Neural progenitor cell (in vitro differentiated cells): ENCODE results near the gene MBP. TPM values are rescaled to one million over a fixed set of nuclear protein-coding genes. Genes with fewer than 3 reads are reported as not detected.

Experiments
- DNase-seq: peaks from one replicate; pipeline ENCODE4 v3.0.0-alpha.2; 2016; ENCODE audit warnings: low spot score
- H2AFZ ChIP-seq: fragments of 200-600 bp; sonication (generic); replicated peaks from 2 replicates; pipeline ENCODE4 v1.6.1; 2016; ENCODE audit warnings: antibody characterized with exemption
- H3F3A ChIP-seq: fragments of 200-600 bp; sonication (generic); 2 replicates; pipeline ENCODE4 v1.6.1; 2016; ENCODE audit warnings: antibody characterized with exemption, low read depth
- H3K27ac ChIP-seq: fragments of 200-600 bp; sonication (generic); 2 replicates; pipeline ENCODE4 v1.5.1; 2016; ENCODE audit warnings: mild to moderate bottlenecking
- H3K27me3 ChIP-seq: fragments of 200-600 bp; sonication (generic); 2 replicates; pipeline ENCODE4 v1.6.1; 2016; ENCODE audit warnings: mild to moderate bottlenecking, moderate library complexity
- H3K36me3 ChIP-seq: fragments of 200-600 bp; sonication (generic); 2 replicates; pipeline ENCODE4 v1.5.1; 2016
- H3K4me1 ChIP-seq: fragments of 200-600 bp; sonication (generic); 2 replicates; pipeline ENCODE4 v1.6.1; 2016; ENCODE audit warnings: mixed run types
- H3K4me2 ChIP-seq: fragments of 200-600 bp; sonication (generic); 2 replicates; pipeline ENCODE4 v1.6.1; 2016
- H3K4me3 ChIP-seq: fragments of 200-600 bp; sonication (generic); 2 replicates; pipeline ENCODE4 v1.5.1; 2016
- H3K79me2 ChIP-seq: fragments of 200-600 bp; sonication (generic); 2 replicates; pipeline ENCODE4 v1.6.1; 2016; ENCODE audit warnings: low read depth
- H3K9ac ChIP-seq: fragments of 200-600 bp; sonication (generic); 2 replicates; pipeline ENCODE4 v1.6.1; 2016
- H3K9me3 ChIP-seq: fragments of 200-600 bp; sonication (generic); 2 replicates; pipeline ENCODE4 v1.5.1; 2016; ENCODE audit warnings: low read depth
- H4K20me1 ChIP-seq: fragments of 200-600 bp; sonication (generic); 2 replicates; pipeline ENCODE4 v1.6.1; 2016; ENCODE audit warnings: low read depth
- H3K27ac Mint-ChIP-seq: 3 replicates; pipeline ENCODE4 v1.8.0; 2021; ENCODE audit warnings: mixed read lengths
- H3K27me3 Mint-ChIP-seq: 2 replicates; pipeline ENCODE4 v1.8.0; 2022; ENCODE audit warnings: low read depth, mild to moderate bottlenecking, inconsistent platforms, moderate library complexity, mixed read lengths; ENCODE audit not compliant: insufficient read depth
- H3K36me3 Mint-ChIP-seq: 3 replicates; pipeline ENCODE4 v1.8.0; 2021; ENCODE audit warnings: mixed read lengths
- H3K4me1 Mint-ChIP-seq: 3 replicates; pipeline ENCODE4 v1.8.0; 2021; ENCODE audit warnings: mixed read lengths
- H3K4me3 Mint-ChIP-seq: 3 replicates; pipeline ENCODE4 v1.8.0; 2021; ENCODE audit warnings: mild to moderate bottlenecking, moderate library complexity, mixed read lengths
- H3K9me3 Mint-ChIP-seq: 3 replicates; pipeline ENCODE4 v1.8.0; 2020; ENCODE audit warnings: mixed read lengths
- CTCF ChIP-seq: fragments of 200-600 bp; sonication (generic); IDR thresholded peaks from 2 replicates; pipeline ENCODE4 v1.5.1; 2017; ENCODE audit warnings: antibody characterized with exemption, mild to moderate bottlenecking
- EZH2 ChIP-seq: fragments of 200-600 bp; sonication (generic); IDR thresholded peaks from 2 replicates; pipeline ENCODE4 v1.6.1; 2017; ENCODE audit warnings: antibody characterized with exemption, mild to moderate bottlenecking, moderate library complexity
- EZH2phosphoT487 ChIP-seq: fragments of 200-600 bp; sonication (generic); IDR thresholded peaks from 2 replicates; pipeline ENCODE4 v1.6.1; 2017; ENCODE audit warnings: antibody characterized with exemption
- total RNA-seq: library from RNA; depleted of rRNA; stranded (reverse); fragments of >200 nt; gene quantifications from 2 replicates; pipeline ENCODE4 v1.2.3, GENCODE V29; 2015; ENCODE audit warnings: low replicate concordance

MBP gene
- total RNA-seq, 1 donor from 2014 or later: 0.64 TPM

GRCh38 chr18:77090546-77091174, 41.9 kb downstream of the MBP start:
- H3K4me3 ChIP-seq: no peak overlapping the region
- H3K79me2 ChIP-seq: no peaks in the 10 kb centered on the region
- H3K27me3 ChIP-seq: peaks cover 28% of the 10 kb centered on the region
- peaks cover 31% of the 10 kb centered on the region for H3K4me1 Mint-ChIP-seq
- no peaks in the 10 kb centered on the region for H3K36me3 ChIP-seq
- peaks cover 13% of the 10 kb centered on the region for H3K4me1 ChIP-seq
- H2AFZ ChIP-seq: no peak overlapping the region
- no peak overlapping the region for H3K4me3 Mint-ChIP-seq
- no peak overlapping the region for H3K27ac ChIP-seq
- no peaks in the 10 kb centered on the region for H4K20me1 ChIP-seq
- H3K9ac ChIP-seq: no peak overlapping the region
- TF ChIP-seq EZH2phosphoT487 (no peak), EZH2 (no peak), CTCF (no peak)
- peaks cover 7% of the 10 kb centered on the region for H3K9me3 Mint-ChIP-seq
- DNase-seq: no peak
- no peaks in the 10 kb centered on the region for H3K9me3 ChIP-seq
- no peak overlapping the region for H3K4me2 ChIP-seq
- H3F3A ChIP-seq: no peaks in the 10 kb centered on the region
- H3K27me3 Mint-ChIP-seq: no peaks in the 10 kb centered on the region
- no peak overlapping the region for H3K27ac Mint-ChIP-seq
- no peaks in the 10 kb centered on the region for H3K36me3 Mint-ChIP-seq

- DNase-seq: no peak
- no peaks in the 10 kb centered on the region for H3F3A ChIP-seq
- H3K79me2 ChIP-seq: no peaks in the 10 kb centered on the region
- H3K27ac ChIP-seq: no peak overlapping the region
- no peak overlapping the region for H3K4me3 ChIP-seq
- Mint-ChIP-seq H3K4me3 (no peak overlapping the region), H3K4me1 (peaks cover 36% of the 10 kb centered on the region), H3K36me3 (no peaks in the 10 kb centered on the region), H3K9me3 (peaks cover 7% of the 10 kb centered on the region), H3K27me3 (no peaks in the 10 kb centered on the region), H3K27ac (no peak overlapping the region)
- no peaks in the 10 kb centered on the region for H3K36me3 ChIP-seq
- no peak overlapping the region for H3K4me2 ChIP-seq
- no peaks in the 10 kb centered on the region for H4K20me1 ChIP-seq
- H2AFZ ChIP-seq: no peak overlapping the region
- no peak overlapping the region for H3K9ac ChIP-seq
- TF ChIP-seq CTCF (no peak), EZH2 (no peak), EZH2phosphoT487 (no peak)
- peaks cover 36% of the 10 kb centered on the region for H3K27me3 ChIP-seq
- H3K4me1 ChIP-seq: peaks cover 13% of the 10 kb centered on the region
- H3K9me3 ChIP-seq: no peaks in the 10 kb centered on the region
Measured at GRCh38 chr18:77089723-77090285, 42.8 kb downstream of the MBP start.

GRCh38 chr18:77088963-77089722, 43.4 kb downstream of the MBP start:
- H3K9me3 Mint-ChIP-seq: peaks cover 7% of the 10 kb centered on the region
- H3K4me1 Mint-ChIP-seq: peaks cover 42% of the 10 kb centered on the region
- TF ChIP-seq EZH2 (no peak), CTCF (no peak), EZH2phosphoT487 (no peak)
- Histone ChIP-seq H3F3A (no peaks in the 10 kb centered on the region), H3K36me3 (no peaks in the 10 kb centered on the region), H3K4me3 (no peak overlapping the region), H3K79me2 (no peaks in the 10 kb centered on the region), H2AFZ (no peak overlapping the region), H3K27me3 (peaks cover 36% of the 10 kb centered on the region), H3K4me1 (peaks cover 17% of the 10 kb centered on the region), H3K4me2 (no peak overlapping the region), H3K9me3 (no peaks in the 10 kb centered on the region), H3K9ac (no peak overlapping the region), H3K27ac (no peak overlapping the region), H4K20me1 (no peaks in the 10 kb centered on the region)
- peak overlapping the region; percentile 51 for H3K27ac Mint-ChIP-seq
- H3K4me3 Mint-ChIP-seq: no peak overlapping the region
- no peaks in the 10 kb centered on the region for H3K36me3 Mint-ChIP-seq
- H3K27me3 Mint-ChIP-seq: peaks cover 2% of the 10 kb centered on the region
- no peak for DNase-seq
